GM20431 (cell line): Measurements from ENCODE around the gene AKT2.
"Not testable (repeated sequence)": the region's sequence is repeated elsewhere in the genome, so short reads cannot be mapped to it uniquely, and the experiment has no call there.

ENCODE experiments used
- in situ Hi-C: fragments of 300-500 bp; cut with MseI, MboI; formaldehyde crosslinking; loops from one replicate; pipeline ENCODE4 v1.15.0; 2020; ENCODE audit warnings: low sequenced_read_pairs; ENCODE audit not compliant: unreplicated experiment

AKT2 gene

DNA sequence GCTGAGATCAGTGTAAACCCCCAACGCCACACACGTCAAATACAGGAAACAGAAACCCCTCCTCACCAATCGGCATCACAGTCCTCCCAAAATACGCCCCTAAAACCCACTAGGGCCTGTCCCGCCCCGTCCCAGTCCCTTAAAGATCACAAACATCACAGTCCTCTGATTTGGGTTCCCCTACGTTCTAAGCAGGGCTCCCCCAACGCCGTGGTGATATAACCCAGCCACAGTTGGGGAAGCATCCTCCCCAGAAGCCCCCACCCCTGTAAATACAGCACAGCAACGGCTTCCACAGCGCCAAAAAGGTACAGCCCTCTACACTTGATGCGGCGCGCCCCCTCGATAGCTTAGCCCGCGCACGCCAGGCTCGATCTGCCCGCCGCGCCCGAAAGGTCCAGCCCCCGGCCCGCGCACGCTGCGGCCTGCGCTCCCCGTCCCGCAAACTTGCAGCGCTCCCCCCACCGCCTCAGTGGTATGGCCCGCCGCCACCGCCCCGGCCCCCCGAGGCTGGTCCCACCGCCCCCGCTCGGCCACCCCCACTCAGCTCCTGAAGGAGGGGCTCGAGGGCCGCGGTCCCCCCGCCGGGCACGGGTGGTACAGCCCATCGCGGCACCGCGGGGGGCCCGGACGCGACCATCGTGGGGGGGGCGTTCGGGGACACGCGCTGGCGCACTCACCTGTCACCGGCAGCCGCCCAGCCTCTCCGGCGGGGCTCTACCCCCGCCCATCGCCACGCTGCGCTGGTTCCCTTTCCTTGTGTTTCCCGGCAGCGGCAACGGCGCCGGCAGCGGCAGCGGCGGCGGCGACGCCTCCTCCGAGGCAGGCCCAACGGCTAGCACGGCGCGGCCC lies at the start of gene AKT2:
AKT2 (minus strand) TSS at position 845 of the 852 bp plus-strand sequence. CDS start 20,078 bp downstream, outside the sequence.
- in situ Hi-C loops: no loop called here

DNA sequence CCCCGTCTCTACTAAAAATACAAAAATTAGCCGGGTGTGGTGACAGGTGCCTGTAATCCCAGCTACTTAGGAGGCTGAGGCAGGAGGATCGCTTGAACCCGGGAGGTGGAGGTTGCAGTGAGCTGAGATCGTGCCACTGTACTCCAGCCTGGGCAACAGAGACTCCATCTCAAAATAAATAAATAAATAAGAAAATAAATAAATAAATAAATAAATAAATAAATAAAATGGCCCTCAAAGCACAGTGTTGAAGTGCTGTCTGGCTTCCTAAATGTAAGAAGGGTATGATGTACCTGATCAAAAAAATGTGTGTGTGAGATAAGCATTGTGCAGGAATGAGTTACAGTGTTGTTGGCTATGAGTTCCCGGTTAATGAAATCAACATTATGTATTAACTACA lies 47.9 kb upstream of the AKT2 start:
- in situ Hi-C loops: not testable (repeated sequence)

DNA sequence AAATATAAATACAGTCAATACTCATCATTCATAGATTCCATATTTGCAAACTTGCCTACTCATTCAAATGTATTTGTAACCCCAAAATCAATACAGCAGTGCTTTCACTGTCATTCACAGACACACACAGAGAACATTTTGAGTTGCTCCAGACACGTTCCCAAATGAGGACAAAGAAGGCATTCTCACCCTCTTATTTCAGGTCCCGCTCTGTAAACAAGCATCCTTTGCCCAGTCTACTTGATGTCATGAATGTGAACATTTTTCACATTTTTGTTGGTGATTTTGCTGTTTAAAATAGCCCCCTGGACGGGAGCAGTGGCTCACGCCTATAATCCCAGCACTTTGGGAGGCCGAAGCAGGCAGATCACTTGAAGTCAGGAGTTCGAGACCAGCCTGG lies 47.5 kb upstream of the AKT2 start:
- in situ Hi-C loops: no loop called here

DNA sequence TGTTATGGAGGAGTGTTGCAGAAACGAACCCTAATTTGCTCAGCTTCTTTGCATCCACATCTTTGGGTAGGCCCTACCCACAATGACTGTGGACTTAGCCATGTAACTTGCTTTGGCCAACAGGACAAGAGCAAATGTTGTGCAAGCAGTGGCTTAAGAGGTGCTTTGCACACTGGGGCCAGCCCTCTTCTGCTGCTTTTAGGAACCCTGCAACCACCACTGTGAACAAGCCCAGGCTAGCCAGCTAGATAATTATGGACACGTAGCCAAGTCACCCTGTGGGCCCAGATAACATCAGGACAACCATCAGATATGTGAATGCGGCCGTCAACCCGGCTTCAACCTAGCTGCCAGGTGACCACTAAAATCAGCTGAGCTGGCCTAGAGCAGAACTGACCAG lies 45.9 kb upstream of the AKT2 start:
- in situ Hi-C loops: no loop called here

DNA sequence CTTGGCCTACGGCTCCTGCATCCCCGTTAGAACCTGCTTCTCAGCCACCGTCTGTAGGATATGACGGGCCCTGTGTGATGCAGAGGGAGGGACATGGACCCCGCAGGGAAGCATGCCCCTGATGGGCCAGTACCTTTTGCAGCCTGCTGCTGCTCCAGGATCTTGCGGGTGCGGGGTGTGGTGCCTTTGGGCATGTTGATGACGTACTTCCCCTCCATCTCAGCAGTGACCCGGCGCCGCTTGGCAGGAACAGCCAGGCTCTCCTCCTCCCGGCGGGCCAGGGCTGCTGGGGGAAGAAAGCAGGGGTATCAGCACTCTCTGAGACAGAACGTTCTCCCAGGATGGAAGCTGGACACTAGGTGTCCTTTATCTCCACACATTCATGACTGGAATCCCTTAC lies 41.1 kb upstream of the AKT2 start:
- in situ Hi-C loops: no loop called here

DNA sequence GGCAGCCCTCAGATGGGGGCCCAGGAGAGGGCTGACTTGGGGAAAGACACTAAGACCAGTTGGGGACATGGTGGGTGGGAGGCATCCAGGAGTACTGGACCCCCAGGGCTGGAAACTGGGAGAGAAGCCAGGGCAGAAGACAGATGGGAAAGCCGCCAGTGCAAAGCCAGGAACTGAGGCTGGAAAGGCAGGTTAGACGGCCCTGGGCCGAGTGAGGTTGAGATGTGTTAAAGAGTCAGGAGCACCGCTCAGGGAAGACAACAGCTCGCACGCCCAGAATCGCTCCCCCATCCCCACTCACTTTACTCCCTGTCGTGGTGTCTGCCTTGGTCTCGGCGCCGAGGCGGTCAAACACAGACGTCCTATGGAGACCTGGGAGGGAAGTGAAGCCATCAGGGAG lies 38.6 kb upstream of the AKT2 start:
- in situ Hi-C loops: no loop called here

DNA sequence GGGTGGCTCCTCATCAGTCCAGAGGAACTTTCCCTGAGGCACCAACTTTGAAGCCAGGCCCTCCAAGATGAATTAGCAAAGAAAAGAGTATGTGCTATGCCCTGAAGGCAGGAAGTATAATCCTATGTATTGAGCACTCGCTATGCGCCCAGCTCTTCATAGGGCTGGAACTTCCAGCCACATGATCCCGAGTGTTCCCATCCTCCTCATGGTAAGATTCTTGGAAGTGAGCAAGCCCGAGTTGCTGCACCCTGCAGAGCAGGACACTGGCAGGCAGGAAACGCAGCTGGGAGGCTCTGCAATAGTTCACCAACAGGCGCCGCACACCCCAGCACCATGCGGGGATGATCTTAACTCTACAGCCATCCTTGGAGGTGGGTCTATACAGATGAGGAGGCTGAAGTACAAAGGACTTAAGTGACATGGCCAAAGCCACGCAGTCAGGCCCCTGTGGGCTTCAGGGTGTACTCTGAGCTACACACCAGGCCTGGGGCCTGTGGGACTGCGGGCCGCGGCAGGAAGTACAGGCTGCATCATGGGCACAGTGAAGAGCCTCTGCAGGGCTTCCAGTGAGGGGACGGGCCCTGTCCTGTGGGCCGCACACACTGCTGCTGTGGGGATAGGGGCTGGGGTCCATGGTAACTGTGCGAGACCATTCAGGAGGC lies 37.9 kb upstream of the AKT2 start:
- in situ Hi-C loops: no loop called here

DNA sequence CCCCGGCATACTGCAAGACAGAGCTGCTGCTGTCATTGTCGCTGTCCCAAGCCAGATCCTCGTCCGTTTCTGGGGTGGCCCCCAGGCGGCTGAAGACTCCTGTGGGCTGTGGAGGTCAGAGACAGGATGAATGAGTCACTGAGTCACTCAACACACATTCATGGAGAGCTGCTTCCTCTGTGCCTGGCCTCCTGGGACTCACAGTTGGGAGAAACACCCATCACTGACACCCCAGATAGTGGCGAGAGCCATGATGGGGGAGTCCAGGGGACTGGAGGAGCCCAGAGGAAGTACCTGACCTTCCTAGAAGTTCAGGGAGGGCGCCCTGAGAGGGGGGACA lies 37.1 kb upstream of the AKT2 start:
- in situ Hi-C loops: no loop called here

DNA sequence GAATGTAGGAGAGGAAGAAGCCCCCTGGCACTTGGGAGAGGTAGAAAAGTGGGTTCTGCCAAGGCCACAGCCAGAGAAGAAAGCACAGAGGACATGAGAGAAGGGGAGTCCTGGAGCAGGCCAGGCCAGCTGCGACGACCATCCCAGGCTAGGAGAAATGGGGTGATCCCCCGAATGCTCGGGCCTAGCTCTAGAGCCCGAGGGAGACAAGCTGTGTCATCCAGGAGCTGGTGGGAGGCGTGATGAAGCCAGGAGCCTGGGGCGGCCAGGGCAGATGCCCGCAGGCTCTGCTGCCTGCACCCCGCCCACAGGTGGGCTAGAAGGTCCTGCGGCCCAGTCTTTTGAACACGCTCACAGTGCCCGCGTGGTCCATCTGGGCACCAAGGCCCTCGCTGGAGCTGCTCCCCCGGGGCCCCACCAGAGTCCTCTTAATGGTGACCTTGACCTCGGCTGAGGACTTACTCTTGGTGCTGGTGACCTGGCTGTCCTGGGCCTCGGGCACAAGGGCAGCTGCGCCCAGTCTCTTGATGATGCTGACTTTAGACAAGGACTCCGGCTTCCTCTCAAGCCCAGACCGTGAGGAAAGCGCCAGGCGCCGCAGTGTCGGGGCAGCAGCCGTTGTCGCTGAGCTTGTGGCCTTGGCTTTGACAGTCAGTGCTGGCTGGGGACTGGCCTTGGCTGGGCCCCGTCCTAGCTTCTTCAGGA lies 36.6 kb upstream of the AKT2 start:
- in situ Hi-C loops: no loop called here

DNA sequence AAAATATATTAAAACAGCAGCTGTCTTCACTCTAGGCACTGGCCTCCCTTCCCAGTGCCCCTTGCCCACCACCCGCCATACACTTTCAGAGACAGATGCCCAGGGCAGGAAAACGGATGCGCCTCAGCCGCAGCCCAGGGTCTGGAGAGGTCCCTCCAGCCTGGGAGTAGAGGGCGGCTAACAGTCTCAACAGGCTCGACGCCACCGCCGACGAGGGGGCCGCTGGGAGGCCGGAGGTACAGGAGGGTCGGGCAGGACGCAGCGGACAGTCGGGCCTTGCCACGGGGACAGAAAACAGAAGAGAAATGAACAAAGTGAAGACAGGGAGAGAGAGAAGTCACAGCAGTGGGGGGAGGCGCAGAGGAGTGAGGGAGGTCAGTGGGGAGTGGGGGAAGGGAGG lies 35.9 kb upstream of the AKT2 start:
- in situ Hi-C loops: no loop called here

DNA sequence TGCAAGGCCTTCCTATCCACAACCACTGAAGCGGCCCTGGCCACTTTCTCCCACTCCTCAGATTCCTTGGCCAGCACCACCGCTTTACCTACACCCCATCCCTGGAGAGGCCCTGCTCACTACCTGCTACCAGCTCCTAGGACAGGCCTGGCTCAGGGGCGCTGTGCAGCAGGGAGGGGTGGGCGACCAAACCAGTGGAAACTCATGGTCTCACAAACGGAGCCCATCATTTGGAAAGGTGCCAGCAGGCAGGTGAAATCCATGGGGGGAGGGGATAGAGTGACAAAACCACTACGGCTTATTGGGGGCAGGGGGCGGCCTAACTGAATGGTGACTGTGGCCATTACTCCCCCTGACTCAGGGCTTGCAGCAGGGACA lies 35.4 kb upstream of the AKT2 start:
- in situ Hi-C loops: no loop called here

DNA sequence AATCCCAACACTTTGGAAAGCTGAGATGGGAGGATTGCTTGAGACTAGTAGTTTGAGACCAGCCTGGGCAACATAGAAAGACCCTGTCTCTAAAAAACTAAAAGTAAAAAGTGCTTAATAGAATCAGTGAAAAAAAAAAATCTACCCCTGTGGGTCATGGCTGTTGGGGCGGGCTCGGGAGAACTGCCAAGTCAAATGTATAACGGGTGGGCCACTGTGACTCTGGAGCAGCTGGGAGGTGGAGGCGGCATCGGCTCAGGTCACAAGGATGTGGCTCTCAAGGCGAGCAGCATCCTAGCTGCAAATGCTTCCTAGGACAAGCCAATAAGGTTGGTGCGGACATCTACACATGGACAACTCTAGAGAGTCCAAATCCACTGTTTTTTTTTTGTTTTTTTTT lies 32.2 kb upstream of the AKT2 start:
- in situ Hi-C loops: no loop called here

DNA sequence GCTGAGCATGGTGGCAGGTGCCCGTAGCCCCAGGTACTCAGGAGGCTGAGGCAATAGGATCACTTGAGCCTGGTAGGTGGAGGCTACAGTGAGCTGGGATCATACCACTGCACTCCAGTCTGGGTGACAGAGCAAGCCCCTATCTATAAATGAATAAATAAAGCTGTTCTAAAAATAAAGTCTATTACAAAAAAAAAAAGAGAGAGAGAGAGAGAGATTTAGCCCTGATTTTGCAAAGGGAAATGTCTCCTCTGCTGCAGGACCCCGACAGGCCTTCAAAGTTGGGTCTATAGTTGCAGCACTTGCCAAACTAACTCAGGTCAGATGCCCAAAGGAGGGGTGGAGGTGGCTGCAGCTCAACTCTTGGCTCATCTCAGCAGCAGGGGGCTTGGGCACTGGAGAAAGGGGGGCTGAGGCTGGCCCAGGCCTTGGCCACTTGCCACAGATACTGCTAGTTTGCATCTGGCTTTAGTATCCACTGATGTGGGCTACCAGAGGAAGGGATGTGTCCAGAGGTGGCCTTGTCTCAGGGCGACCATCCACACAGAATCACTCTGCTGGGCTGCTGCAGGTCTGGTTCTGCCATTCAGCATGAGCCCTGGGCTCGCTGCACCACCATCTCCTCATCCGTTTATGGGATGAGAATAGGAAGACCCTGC lies 30.8 kb upstream of the AKT2 start:
- in situ Hi-C loops: no loop called here

DNA sequence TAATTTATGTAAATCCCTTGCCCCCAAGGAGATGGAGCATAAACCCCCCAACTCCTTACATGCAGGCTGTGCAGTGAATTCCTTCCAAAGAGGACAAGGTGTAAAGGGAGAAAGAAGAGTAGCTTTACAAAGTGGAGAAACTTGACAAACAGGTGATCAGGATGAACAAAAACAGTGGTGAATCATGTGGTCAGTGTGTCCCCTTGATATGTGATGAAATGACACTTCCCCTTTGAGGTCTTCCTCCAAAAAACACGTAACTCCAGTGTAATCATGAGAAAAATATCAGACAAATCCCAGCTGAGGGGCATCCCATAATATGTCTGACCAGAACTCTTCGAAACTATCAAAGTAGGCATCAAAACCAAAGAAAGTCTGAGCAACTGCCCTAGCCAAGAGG lies 29.5 kb upstream of the AKT2 start:
- in situ Hi-C loops: no loop called here

DNA sequence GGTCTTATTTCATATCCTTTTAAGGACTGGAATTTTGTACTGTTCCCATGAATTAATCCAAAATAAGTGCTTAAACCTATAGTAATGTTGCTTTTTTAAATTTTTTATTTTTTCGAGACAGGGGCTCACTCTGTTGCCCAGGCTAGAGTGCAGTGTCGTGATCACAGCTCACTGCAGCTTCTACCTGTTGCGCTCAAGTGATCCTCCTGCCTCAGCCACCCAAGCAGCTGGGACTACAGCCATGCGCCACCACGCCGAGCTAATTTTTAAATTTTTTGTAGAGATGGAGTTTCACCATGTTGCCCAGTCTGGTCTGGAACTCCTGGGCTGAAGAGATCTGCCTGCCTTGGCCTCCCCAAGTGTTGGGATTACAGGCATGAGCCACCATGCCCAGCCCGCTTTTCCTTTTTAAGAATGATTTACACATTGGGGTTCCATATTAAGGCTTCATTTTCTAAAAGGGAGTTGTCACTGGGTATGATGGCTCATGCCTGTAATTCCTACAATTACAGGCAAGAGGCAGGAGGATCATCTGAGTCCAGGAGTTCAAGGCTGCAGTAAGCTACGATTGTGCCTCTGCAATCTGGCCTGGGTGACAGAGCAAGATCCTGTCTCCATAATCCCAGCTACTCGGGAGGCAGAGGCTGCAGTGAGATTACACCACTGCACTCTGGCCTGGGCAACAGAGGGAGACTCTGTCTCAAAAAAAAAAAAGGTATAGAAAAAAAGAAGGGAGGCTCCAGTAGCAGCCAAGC lies 28.3 kb upstream of the AKT2 start:
- in situ Hi-C loops: no loop called here

DNA sequence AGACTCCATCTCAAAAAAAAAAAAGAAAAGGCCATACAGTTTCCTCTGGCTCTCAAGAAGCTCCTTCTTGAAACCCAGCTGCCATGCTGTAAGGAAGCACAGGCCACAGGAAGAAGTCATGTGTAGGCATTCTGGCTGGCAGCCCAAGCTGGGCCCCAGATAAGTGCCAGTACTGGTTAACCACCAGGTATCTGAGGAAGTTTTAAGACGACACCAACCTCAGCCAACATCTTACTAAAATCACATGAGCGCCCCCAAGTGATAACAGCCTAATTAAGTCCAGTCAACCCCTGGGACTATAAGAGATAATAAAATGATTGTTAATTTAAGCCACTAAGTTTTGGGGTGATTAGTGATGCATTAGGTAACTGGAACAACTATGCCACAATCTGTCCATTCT lies 27.4 kb upstream of the AKT2 start:
- in situ Hi-C loops: no loop called here

DNA sequence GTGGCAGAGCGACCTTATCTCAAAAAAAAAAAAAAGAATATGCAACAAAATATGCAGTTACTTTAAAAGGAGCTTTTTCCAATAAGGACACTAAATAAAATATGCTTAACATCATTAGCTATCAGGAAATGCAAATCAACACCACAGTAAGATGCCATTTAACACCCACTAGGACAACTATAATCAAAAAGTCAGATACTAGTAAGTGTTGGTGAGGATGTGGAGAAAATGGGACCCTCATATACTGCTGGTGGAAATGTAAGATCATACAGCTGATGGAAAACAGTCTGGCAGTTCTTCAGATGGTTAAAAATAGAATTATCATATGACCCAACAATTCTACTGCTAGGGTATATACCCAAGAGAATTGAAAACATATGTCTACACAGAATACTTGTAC lies 24.5 kb upstream of the AKT2 start:
- in situ Hi-C loops: no loop called here

DNA sequence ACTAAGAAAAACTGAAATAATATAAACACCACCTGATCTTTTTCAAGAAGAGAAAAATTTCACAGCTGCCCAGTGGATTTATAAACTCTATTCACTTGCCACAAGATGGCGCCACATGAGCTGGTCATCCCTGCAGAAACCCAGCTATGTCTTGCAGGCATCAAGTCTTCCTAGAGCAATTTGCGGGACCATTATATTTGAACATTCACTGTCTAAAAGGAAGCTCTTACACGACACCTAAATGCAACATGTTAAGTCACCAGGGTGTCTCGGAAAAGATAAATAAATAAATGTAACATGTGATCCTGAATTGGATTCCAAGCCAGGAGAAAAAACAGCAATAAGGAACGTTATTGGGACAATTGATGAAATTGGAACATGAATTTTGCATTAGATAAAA lies 20.3 kb upstream of the AKT2 start:
- in situ Hi-C loops: no loop called here

DNA sequence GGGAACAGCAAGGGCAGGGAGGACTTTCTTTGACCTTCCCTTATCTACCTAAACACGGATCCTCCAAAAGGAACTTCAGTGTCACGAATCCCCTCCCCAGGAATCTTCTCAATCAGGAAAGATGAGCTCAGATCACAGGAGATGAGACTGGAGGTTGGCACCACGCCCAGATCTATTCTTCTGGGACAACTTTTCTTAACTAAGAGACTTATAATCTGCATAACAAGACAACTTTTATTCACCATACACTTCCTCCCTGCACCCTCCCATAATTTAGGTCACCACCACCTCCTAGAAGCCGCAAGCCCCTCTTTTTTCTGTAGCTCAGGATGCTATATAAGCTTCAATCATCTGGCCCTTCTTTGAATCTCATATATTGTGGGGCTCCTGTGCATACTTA lies 19.2 kb upstream of the AKT2 start:
- in situ Hi-C loops: no loop called here

DNA sequence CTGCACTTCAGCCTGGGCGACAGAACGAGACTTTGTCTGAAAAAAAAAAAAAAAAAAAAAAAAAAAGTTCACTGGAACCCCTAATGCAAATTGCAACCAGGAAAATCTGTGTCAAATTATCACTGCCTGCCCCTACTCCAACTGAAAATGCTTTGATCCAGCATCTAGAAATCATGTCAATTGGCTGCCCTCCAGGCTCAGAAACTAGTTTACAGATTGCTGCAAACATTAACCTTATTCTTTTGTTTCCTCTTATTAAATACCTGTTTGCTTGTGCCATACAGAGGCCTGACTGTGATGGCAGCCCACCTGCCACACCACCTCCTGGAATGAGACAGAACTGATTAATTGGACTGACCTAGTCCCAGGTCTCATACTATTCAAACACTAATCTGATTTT lies 18.6 kb upstream of the AKT2 start:
- in situ Hi-C loops: no loop called here
